Nephron progenitor cell (in vitro differentiated cells): Measurements from ENCODE around the gene CNTNAP1.
A peak's percentile ranks its signal among the peaks of the same experiment; 100 is the strongest.
"Not testable (repeated sequence)": the region's sequence is repeated elsewhere in the genome, so short reads cannot be mapped to it uniquely, and the experiment has no call there.

ENCODE experiments used
- DNase-seq: peaks from one replicate; pipeline ENCODE4 v3.0.0; 2021
- H3K27ac Mint-ChIP-seq: 2 replicates; pipeline ENCODE4 v1.8.0; 2021; ENCODE audit warnings: mild to moderate bottlenecking, moderate library complexity, mixed read lengths
- H3K27me3 Mint-ChIP-seq: 2 replicates; pipeline ENCODE4 v1.8.0; 2021; ENCODE audit warnings: mild to moderate bottlenecking, low read depth, mixed read lengths; ENCODE audit not compliant: poor library complexity
- H3K36me3 Mint-ChIP-seq: 2 replicates; pipeline ENCODE4 v1.8.0; 2021; ENCODE audit warnings: low read depth, mixed read lengths
- H3K4me1 Mint-ChIP-seq: 2 replicates; pipeline ENCODE4 v1.8.0; 2021; ENCODE audit warnings: mixed read lengths
- H3K4me3 Mint-ChIP-seq: 2 replicates; pipeline ENCODE4 v1.8.0; 2021; ENCODE audit warnings: mild to moderate bottlenecking, moderate library complexity, mixed read lengths
- H3K9me3 Mint-ChIP-seq: 2 replicates; pipeline ENCODE4 v1.8.0; 2021; ENCODE audit warnings: mild to moderate bottlenecking, moderate library complexity, mixed read lengths
- CTCF ChIP-seq: fragments of 200-600 bp; sonication (generic); IDR thresholded peaks from 2 replicates; pipeline ENCODE4 v1.5.0; 2021; ENCODE audit warnings: antibody characterized with exemption

The CNTNAP1 gene

GRCh38 chr17:42651392-42651791 lies 30.9 kb upstream of the CNTNAP1 start:
- H3K9me3 Mint-ChIP-seq: no peaks in the 10 kb centered on the region
- H3K36me3 Mint-ChIP-seq: no peaks in the 10 kb centered on the region
- peaks cover 21% of the 10 kb centered on the region for H3K4me1 Mint-ChIP-seq
- no peak for DNase-seq
- TF ChIP-seq CTCF: no peak
- H3K4me3 Mint-ChIP-seq: no peak overlapping the region
- no peak overlapping the region for H3K27ac Mint-ChIP-seq
- peaks cover 13% of the 10 kb centered on the region for H3K27me3 Mint-ChIP-seq

DNA sequence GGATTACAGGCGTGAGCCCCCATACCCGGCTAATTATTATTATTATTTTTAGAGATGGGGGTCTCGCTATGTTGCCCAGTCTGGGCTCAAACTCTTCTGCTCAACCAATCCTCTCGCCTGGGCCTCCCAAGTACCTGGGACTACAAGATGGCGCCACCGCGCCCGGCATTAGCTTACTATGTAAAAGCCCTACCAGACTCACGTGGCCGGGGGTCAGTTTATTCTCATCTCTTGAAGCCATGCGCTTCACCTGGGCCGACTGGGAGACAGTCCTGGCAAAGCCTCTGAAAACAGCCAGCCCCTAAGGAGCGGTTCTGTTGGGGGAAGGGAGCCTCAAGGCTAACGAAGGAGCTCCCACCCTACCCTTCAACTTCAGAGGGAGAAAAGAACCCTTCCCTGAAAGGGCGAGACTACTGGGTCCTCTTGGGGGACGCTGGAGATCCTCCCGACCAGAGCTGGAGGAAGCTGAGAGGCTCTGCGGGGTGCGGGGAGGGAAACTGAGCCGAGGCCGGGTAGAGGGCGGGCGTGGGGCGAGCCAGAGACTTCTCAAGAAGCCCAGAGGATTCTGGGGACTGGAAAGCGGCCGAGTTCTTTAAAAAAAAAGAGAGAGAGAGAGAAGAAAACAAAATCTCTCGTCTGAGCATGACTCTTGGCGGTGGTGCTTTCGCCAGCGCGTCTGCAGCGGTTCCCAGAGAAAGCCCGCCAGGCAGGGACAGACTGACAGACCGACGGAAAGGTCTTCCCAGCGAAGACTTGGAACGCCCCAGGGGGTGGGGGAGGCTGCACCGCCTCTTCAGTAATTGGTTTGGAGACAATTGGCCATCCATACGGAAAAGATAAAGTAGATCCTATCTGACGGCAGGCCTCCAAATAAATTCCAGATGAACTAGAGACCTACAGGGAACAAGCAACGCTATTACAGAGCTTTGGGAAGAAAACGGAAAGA lies 28.9 kb upstream of the CNTNAP1 start:
- Mint-ChIP-seq H3K27me3 (peaks cover 8% of the 10 kb centered on the region), H3K36me3 (no peaks in the 10 kb centered on the region), H3K4me3 (peak overlapping the region; percentile 75), H3K9me3 (peaks cover 14% of the 10 kb centered on the region), H3K4me1 (peaks cover 21% of the 10 kb centered on the region), H3K27ac (peak overlapping the region; percentile 48)
- TF ChIP-seq CTCF: no peak
- peak; percentile 31 for DNase-seq

DNA sequence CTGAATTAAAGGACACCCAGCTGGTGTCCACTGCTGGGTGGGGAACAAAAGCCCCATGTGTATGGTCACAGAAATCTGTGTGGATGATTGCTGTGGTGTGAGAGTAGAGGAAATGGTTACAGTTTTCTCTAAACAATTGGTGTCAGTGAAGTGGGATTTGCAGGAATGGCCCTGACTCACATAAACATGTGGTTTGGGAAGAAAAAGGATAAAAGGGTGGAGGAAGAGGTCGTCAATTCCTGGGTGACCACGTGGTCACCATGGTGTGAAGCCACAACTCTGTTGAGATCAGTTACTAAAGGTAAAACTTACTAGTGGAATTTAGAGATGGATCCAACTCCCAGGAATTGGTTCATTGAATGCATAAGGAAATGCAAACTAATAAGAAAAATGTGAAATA lies 26.8 kb upstream of the CNTNAP1 start:
- Mint-ChIP-seq H3K4me3 (no peak overlapping the region), H3K9me3 (peaks cover 14% of the 10 kb centered on the region), H3K27ac (peak overlapping the region; percentile 8)

GRCh38 chr17:42657824-42658588 lies 24.3 kb upstream of the CNTNAP1 start:
- H3K4me3 Mint-ChIP-seq: peak overlapping the region; percentile 65
- peaks cover 7% of the 10 kb centered on the region for H3K36me3 Mint-ChIP-seq
- H3K4me1 Mint-ChIP-seq: peaks cover 37% of the 10 kb centered on the region
- H3K27ac Mint-ChIP-seq: no peak overlapping the region
- H3K27me3 Mint-ChIP-seq: peaks cover 3% of the 10 kb centered on the region
- TF ChIP-seq CTCF: no peak
- peaks cover 14% of the 10 kb centered on the region for H3K9me3 Mint-ChIP-seq
- no peak for DNase-seq

More for the DNA sequence above, 26.8 kb upstream of the CNTNAP1 start:
- no peak for DNase-seq
- peaks cover 35% of the 10 kb centered on the region for H3K4me1 Mint-ChIP-seq
- no peak for TF ChIP-seq CTCF
- no peaks in the 10 kb centered on the region for H3K36me3 Mint-ChIP-seq
- peaks cover 5% of the 10 kb centered on the region for H3K27me3 Mint-ChIP-seq

DNA sequence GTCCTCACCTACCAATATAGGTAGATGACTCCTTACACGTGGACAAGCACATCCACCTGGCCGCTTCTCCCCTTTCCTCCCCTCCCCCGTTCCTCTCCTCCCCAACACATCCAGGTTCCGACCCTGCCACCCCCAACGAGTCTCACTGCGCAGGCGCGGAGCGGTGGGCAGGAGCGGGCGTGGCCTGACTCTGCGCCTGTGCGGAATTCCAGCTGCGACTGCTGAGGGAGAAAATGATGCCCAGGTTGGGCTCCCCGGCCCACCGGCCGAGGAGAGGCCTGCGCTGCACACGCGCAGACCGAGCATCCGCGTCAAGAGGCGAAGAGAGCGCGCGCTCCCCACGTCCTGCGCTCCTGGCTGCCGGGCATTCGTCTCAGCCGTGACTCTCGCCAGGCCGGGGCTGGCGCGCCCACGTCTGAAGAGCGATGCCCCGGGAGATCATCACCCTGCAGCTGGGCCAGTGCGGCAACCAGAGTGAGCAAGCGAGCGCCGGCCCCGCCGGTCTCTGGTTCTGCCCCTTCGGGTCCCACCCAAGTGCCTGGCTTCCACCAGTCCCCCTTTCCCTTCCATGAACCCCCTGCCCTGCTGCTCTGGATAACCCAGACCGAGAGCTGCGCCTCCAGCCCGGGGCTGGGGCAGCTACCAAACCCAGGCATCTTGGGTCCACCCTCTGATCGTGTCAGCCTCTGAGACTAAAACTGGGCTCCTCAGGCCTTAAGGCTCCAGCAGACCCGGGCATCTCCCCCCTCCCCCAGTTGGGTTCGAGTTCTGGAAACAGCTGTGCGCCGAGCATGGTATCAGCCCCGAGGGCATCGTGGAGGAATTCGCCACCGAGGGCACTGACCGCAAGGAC lies 23.0 kb upstream of the CNTNAP1 start, which contains the start of gene TUBG2:
Gene TUBG2 (plus strand): TSS at position 206 of the 853 bp plus-strand sequence. CDS start 220 bp downstream, at position 426.
- H3K27ac Mint-ChIP-seq: peak within 1 kb of the TSS; percentile 25
- no peak for TF ChIP-seq CTCF
- DNase-seq: peak; percentile 93
- H3K27me3 Mint-ChIP-seq: no peaks in the 10 kb centered on the region
- peaks cover 14% of the 10 kb centered on the region for H3K9me3 Mint-ChIP-seq
- peak within 1 kb of the TSS; percentile 90 for H3K4me3 Mint-ChIP-seq
- H3K4me1 Mint-ChIP-seq: peaks cover 27% of the 10 kb centered on the region
- peaks cover 14% of the 10 kb centered on the region for H3K36me3 Mint-ChIP-seq

DNA sequence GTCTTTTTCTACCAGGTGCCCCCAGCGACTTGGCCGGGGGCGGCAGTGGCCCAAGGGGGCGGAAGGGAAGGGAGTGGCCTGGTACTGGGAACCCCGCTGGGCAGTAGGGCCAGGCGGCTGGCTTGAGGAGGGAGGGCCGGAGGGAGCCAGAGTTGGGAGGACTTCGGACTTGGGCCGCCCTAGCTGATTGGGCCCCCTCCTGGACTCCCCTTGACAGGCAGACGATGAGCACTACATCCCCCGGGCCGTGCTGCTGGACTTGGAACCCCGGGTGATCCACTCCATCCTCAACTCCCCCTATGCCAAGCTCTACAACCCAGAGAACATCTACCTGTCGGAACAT lies 22.4 kb upstream of the CNTNAP1 start:
- not testable (repeated sequence) for H3K27me3 Mint-ChIP-seq, H3K27ac Mint-ChIP-seq, DNase-seq
- Mint-ChIP-seq H3K36me3 (peaks cover 17% of the 10 kb centered on the region), H3K9me3 (peaks cover 14% of the 10 kb centered on the region), H3K4me3 (peak overlapping the region; percentile 90), H3K4me1 (peaks cover 21% of the 10 kb centered on the region)
